GM12892 (cell line): ENCODE data around the gene EGF.

ENCODE experiments used
- POLR2A ChIP-seq: IDR thresholded peaks from 2 replicates; pipeline ENCODE4 v1.6.1; 2011; ENCODE audit warnings: low read depth, low read length, control low read depth
- POLR2AphosphoS5 ChIP-seq: IDR thresholded peaks from 2 replicates; pipeline ENCODE4 v1.6.1; 2011; ENCODE audit warnings: low read depth, low read length, control low read depth
- TAF1 ChIP-seq: IDR thresholded peaks from 2 replicates; pipeline ENCODE4 v1.6.1; 2011; ENCODE audit warnings: low read depth, mild to moderate bottlenecking, control low read depth, low read length, borderline replicate concordance

- TF ChIP-seq POLR2AphosphoS5 (no peak), POLR2A (no peak), TAF1 (no peak)
Observed at GRCh38 chr4:109989618-109990017, 76.9 kb downstream of the EGF start.
